ENCODE results near the gene SEC31A.
A peak's percentile ranks its signal among the peaks of the same experiment; 100 is the strongest.
"Not testable (repeated sequence)": the region's sequence is repeated elsewhere in the genome, so short reads cannot be mapped to it uniquely, and the experiment has no call there.

The SEC31A gene

DNA sequence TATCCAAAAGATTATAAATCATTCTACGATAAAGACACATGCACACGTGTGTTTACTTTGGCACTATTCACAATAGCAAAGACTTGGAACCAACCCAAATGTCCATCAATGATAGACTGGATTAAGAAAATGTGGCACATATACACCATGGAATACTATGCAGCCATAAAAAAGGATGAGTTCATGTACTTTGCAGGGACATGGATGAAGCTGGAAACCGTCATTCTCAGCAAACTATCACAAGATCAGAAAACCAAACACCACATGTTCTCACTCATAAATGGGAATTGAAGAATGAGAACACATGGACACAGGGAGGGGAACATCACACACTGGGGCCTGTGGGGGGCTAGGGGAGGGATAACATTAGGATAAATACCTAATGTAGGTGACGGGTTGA is 57.9 kb downstream of the SEC31A start:
- DNase-seq (ENCODE audit: low read depth in 2 of 2): not testable (repeated sequence)

- DNase-seq (ENCODE audit: low read depth in 2 of 2): no peak
These were observed 65.5 kb downstream of the SEC31A start for GRCh38 chr4:82825425-82825824.

- no peak for DNase-seq (ENCODE audit: low read depth in 2 of 2)
These were observed 67.9 kb downstream of the SEC31A start for GRCh38 chr4:82823062-82823461.

GRCh38 chr4:82820689-82821088 is 70.3 kb downstream of the SEC31A start:
- no peak for DNase-seq (ENCODE audit: low read depth in 2 of 2)

DNA sequence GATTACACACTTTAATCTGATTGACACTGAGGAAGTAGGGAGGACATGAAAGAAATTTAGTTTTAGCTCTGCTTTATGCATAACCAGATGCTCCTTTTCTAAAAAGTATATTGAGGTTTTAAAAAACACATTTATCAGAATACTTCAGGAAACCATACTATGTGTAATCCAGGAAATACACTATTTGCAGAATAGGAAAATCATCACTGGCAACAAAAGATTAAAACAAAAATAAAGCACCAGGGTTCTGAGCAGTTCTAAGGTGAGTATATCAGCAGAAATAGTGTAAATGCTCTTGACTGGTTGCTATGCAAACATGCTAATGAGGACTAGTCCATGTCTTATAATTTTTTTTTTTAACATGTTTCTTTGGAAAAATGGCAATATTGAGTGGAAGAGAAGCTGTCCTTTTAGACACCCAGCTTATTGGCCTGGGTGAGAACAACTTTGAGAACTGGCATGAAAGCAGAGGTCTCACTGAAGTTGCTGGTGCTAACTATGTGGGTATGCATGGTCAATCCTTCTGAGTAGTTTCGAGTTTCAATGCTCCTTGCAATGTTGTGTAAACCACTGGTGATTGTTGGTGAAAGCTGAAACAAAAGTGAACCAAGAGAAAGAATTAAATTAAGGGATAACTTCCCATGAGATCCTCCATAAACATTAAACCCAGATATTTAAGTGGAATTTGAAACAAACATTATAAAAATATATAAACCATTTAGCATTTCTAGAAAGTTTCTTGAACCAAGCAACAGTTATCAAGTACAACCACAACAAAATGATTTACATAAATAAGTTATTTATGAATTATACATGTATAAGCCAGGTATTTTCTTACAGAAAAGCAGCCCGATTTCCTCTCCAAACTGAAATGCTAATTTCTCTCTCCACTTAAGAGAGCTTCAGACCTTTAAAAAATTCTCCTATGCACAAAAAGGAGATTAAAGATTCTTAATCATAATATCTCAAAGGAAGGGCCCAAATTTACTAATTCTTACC is 72.0 kb downstream of the SEC31A start:
- DNase-seq (ENCODE audit: low read depth in 2 of 2): no peak

DNA sequence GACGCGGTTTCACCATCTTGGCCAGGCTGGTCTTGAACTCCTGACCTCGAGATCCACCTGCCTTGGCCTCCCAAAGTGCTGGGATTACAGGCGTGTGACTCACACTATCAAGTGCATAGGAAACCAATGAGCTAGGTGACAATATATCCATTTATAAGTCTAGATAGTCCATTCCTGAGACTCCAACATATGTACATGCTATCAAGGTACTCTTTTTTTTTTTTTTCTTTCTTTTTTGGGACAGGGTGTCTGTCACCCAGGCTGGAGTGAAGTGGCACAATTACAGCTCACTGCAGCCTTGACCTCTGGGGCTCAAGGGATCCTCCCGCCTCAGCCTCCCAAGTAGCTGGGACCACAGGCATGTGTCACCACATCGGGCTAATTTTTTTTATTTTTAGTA is 74.1 kb downstream of the SEC31A start:
- not testable (repeated sequence) for DNase-seq (ENCODE audit: low read depth in 2 of 2)

DNA sequence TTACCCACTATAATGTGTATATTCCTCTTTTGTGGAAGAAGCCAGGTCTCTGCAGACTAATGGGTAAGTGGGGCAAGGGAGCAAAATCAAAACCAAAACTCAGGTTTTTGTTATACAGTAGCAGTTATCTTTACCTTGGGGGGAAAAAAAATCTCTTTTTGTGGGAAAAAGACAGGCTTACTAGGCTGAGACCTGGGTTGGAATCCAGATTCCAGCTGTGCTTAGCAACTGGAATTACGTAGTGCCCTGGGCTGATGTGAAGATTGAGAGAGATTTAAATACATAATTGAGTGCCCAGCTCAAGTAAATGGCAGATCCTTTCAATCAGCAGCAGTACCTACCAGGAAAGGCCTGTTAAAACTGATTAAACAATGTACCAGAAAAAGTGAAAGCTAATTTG is 76.9 kb downstream of the SEC31A start:
- DNase-seq (ENCODE audit: low read depth in 2 of 2): no peak

DNA sequence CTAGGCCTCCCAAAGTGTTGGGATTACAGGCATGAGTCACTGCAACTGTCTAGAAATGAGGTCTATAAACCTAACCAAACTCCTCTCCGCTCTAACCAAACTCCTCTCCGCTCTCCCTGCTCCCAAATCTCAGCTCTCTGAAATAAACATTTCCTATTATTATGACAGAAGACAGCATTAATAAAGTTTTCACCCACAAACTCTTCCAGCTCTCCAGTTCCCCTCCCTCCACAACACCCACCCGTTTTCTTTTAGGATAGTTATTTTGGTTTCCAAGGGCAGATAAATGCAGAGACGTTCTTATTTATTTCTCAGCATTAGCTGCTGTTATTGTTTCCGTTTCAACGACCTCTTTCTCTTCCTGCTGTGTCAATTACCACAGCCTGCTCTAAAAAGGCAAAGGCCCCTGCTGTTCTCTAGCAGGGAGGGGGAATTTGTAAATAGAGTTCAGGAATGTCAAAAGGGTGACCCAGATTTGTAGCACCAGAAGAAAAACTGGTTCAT is 79.1 kb downstream of the SEC31A start:
- no peak for DNase-seq (ENCODE audit: low read depth in 2 of 2)

GRCh38 chr4:82811392-82811791 is 79.6 kb downstream of the SEC31A start:
- DNase-seq (ENCODE audit: low read depth in 2 of 2): no peak

DNA sequence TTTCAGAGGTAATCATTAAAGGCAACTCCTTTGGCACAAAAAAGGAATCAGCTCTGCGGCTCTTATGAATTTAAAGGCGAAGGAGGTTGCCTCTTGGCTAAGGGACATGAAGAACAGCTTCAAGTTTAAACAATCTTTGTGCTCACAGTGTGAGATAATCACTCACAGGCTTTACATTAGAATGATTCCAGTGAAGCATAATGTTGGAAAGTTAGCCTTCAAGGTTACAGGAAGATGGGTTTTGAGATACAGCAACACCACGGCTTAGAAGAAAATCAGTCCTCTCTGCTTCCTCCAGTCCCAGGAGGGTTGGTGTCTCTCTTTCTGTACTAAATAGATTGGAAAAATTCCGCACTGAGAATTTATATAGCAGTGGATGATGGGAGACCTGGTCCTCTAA is 80.8 kb downstream of the SEC31A start:
- DNase-seq (ENCODE audit: low read depth in 2 of 2): no peak

- no peak for DNase-seq (ENCODE audit: low read depth in 2 of 2)
These were observed 81.3 kb downstream of the SEC31A start for GRCh38 chr4:82809619-82810018.

GRCh38 chr4:82803746-82804145 is 87.2 kb downstream of the SEC31A start:
- DNase-seq (ENCODE audit: low read depth in 2 of 2): no peak

GRCh38 chr4:82802911-82803310 is 88.0 kb downstream of the SEC31A start:
- no peak for DNase-seq (ENCODE audit: low read depth in 2 of 2)

- no peak for DNase-seq (ENCODE audit: low read depth in 2 of 2)
These were observed 88.9 kb downstream of the SEC31A start for GRCh38 chr4:82801910-82802521.

- DNase-seq (ENCODE audit: low read depth in 2 of 2): no peak
These were observed 91.7 kb downstream of the SEC31A start for GRCh38 chr4:82799006-82799881.

GRCh38 chr4:82798168-82799005 is 92.6 kb downstream of the SEC31A start, which contains the start of gene SCD5:
Gene SCD5 (minus strand): TSS chr4:82798796. CDS start chr4:82798537, 259 bp downstream.
- DNase-seq (ENCODE audit: low read depth in 2 of 2): peak in 1 of 2 donors; percentile 52

DNA sequence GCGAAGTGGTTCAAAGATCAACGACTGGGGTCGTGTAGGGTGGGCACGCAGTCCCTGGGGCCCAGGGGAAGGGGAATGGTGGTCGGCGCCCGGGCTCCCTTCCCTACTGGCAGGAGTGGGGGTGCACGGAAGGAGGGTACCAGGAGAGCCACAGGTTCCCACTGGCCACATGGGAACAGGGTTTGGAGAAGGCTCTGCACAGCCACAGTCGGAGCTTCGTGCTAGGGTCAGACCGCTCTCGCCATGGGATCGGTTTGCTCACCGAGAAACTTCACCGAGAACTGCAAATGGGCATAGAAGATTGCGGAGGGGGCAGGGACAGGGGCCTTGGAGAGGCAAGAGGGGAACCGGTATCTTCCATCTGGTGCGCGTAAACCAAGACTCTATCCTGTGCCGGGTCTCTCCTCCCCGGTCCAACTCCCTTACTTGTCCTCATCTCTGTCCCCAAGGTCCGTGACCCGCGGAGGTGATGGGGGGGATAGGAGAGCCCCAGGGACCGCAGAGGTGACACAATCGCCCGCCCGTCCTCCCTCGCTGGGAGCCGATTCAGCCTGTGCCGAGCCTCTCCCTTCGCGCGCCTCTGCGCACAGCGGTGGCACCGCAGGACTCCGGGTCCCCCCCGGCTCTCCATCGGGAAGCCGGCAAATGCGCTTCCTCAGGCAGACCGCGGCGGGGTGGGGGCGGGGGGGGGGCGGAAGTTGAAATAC is 93.4 kb downstream of the SEC31A start:
- no peak for DNase-seq (ENCODE audit: low read depth in 2 of 2)

GRCh38 chr4:82797040-82797404 is 93.9 kb downstream of the SEC31A start:
- DNase-seq (ENCODE audit: low read depth in 2 of 2): no peak

DNA sequence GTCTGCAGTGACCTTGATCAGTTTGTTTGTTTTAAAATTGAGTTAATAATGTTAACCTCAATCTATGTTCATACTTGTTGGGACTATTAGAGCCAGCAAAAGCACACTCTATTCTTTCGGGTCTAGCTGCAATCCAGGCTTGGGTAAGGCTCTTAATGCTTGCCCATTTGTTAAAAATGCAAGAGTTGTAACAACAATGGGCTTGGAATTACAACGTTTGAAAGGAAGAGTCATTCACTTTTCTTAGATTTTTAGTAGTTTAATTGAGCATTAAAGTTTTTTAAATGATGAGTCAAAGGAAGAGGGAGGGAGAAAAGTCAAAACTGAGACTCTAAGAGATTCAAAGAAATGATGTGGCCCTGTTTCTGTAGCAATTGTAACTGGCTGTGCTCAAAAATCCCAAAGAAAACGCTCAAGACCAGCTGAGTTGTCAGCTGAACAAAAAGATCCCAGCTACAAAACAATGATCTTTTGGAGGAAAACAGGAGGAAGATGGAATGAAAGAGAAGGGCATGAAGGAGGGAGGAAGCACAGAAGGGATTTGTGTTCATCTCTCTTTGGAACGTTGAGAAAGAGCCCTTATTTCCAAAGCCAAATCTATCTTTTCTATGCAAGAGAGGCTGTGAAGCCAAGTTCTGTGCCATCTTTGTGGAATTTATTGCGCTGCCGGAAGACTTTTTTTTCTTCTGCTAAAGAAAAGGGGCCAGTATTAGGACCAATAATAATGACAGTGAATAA is 97.9 kb downstream of the SEC31A start:
- DNase-seq (ENCODE audit: low read depth in 2 of 2): no peak

GRCh38 chr4:82791179-82791578 is 99.8 kb downstream of the SEC31A start:
- no peak for DNase-seq (ENCODE audit: low read depth in 2 of 2)
